ENCODE data around the gene MICAL3.
A peak's percentile ranks its signal among the peaks of the same experiment; 100 is the strongest.

The MICAL3 gene

GRCh38 chr22:17970201-17970708 is 54.1 kb downstream of the MICAL3 start:
- peak; percentile 51 for DNase-seq

GRCh38 chr22:17969701-17970113 is 54.7 kb downstream of the MICAL3 start:
- peak; percentile 92 for DNase-seq

GRCh38 chr22:17968126-17968525 is 56.2 kb downstream of the MICAL3 start:
- no peak for DNase-seq

DNA sequence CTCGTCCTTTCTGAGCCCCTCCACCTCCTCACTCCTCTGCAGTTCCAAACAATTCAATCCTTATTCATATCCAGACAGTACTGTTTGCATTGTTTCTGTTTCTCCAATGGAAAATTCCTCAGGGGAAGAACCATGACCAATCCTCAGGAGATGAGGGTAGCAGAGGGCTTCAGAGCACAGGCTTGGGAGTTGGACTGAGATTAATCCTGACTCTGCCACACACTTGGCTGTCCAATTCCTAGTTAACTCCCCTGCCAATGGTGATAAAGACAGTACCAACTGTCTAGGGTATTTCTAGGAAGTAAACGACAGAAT is 58.0 kb downstream of the MICAL3 start:
- no peak for DNase-seq

DNA sequence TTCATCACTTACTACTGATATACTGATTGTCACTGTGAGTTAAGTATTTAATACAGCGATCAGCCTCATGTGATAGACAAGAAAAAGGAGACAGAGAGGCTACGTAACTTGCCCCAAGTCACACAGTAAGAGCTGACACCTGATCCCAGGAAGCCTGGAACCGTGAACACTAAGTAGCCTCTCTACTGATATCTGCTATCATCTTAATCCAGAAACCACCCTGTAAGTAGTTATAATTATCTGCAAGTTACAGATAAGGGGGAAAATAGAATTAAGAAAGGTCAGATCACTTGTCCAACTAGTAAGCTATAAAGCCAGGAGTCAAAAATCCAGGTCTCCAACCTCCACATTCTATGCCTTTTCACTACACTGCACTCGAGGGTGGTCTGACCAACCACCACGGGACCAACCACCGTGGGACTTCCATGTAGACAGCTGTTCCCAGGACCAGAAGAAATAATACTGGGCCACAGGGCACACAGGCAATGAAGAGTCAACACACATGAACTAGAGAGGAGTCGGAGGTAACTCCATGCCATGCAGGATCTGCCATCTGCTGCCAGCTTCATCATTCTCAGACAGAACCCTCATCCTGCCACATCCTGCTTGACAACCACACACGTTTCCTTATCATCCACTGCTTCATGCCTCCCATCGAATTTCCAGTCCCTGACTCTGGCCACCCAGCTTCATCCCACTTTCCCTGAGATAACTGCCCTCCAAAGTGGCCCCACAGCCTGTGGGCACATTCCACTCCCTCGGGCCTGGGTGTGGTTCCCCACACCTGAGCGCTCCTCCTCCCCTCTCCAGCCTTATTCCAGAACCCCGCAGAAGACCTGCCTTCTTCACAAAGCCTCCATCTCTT is 58.6 kb downstream of the MICAL3 start:
- DNase-seq, result no peak

GRCh38 chr22:17964643-17965042 is 59.7 kb downstream of the MICAL3 start:
- DNase-seq, result no peak

DNA sequence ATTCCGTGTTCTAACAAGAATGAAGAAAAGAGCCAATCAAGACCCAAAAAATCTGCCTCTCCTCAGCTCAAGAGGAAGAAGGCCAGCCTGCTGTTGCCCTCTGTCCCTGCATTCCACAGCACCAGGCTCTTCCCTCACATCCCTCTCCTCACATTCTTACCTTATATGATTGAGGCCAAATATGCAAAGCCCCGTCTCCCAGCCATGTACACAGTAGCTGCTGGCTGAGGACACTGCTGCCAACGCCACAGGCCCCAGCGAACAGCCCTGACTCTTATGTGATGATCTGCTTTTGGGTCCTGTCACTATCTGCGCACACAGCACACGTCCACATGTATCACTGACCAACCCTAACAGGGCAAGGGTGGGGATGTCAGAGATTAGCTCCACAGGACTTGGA is 60.2 kb downstream of the MICAL3 start:
- DNase-seq, result peak; percentile 53

- no peak for DNase-seq
These were observed 61.3 kb downstream of the MICAL3 start for GRCh38 chr22:17963015-17963414.

- no peak for DNase-seq
These were observed 62.2 kb downstream of the MICAL3 start for GRCh38 chr22:17962168-17962567.

GRCh38 chr22:17961446-17961729 is 63.0 kb downstream of the MICAL3 start:
- DNase-seq, result no peak

DNA sequence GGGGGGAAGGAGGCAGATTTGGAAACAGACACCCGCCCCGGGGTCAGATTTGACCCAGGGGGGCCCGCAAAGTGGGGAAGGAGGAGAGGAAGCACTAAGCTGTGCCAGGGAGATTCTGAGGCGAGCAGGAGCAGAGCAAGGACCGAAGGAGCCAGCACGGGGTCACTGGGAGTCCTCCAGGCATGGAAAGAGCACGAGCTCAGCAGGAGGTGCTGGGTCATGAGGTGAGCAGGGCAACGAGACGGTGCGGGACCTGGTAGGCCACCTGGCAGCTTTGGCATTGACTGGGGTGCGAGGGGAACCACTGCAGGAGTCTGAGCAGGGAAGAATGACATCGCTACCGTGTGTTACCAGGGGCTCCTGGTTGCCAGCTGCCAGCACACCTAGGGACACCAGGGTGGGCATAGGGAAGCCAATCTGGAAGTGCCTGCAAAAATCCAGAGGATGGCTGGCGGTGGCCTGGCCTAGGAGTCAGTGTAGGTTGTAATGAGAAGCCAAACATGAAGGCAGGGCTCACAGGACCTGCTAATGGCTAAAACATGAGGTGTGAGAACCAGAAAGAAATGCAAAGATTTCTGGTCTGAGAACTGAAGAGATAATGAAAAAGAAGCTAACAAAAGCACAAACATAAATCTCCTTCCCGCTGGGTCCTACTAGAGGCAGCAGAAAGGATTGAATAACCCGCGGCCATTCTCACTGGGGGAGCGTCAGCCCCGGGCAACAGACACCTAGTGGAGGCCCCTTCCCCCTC is 63.5 kb downstream of the MICAL3 start:
- DNase-seq, result no peak

DNA sequence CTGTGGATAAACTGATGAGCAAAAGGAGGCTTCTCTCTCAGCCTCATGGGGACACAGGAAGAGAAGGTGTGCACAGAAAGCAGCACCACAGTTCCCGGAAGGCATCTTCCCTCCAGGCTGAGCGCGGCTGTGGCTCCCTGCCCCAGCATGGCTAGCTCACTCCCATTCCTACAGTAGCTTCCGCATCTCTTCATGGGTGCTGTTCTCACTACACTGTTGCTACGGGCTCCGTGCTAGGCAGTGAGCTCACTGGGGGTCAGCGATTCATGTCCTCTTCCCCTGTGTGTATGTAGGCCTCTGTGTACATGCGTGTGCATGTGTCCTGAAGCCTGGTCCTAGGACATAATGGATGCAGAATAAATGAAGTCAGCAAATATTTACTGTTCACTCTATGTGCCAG is 64.3 kb downstream of the MICAL3 start:
- no peak for DNase-seq

GRCh38 chr22:17958166-17958565 is 66.2 kb downstream of the MICAL3 start:
- no peak for DNase-seq

GRCh38 chr22:17957693-17958092 is 66.7 kb downstream of the MICAL3 start:
- no peak for DNase-seq

DNA sequence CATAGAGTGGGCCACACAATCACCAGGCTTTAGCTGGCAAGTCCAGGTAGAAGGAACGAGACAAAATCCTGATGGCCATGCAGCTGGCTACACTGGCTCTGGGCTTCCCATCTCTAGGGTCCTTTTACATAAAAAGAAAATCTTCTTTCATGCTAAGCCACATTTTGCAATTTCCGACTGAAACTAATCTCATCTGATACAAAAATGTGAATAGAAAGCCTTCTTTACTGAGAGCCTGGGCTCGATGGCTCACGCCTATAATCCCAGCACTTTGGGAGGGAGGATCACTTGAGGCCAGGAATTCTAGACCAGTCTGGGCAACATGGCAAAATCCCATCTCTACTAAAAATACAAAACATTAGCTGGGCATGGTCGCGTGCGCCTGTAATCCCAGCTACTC is 67.2 kb downstream of the MICAL3 start:
- DNase-seq, result no peak

GRCh38 chr22:17956630-17957029 is 67.7 kb downstream of the MICAL3 start:
- DNase-seq, result no peak

GRCh38 chr22:17955590-17956379 is 68.6 kb downstream of the MICAL3 start:
- DNase-seq, result no peak

DNA sequence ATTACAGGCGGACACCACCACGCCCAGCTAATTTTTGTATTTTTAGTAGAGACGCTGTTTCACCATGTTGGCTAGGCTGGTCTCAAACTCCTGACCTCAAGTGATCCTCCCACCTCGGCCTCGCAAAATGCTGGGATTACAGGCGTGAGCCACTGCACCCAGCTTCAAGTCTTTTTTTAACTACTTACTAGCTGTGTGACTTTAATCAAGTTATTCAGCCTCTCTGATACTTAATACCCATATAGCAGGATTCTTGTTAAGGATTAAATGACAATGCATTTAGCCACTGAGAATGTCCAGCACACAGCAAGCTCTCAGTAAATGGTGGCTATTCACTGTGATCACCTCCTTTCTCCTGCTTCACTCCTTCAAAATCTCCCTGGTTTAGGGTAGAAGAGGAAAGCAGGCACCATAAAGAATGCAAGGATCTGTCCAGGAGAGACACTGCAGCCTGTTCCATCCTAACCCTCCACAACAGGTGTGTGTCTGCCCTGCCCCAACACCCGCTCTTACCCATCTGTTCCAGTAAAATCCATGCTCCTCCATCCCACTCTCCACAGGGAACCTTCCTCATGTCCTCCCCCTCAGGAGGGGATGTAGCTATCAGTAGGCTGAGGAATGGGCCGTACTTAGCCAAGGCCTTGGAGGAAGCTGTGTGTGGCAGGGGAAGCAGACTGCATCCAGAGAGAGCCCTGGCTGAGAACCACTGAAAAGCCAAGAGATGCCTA is 69.3 kb downstream of the MICAL3 start:
- DNase-seq, result no peak

GRCh38 chr22:17954200-17954859 is 70.0 kb downstream of the MICAL3 start:
- no peak for DNase-seq

DNA sequence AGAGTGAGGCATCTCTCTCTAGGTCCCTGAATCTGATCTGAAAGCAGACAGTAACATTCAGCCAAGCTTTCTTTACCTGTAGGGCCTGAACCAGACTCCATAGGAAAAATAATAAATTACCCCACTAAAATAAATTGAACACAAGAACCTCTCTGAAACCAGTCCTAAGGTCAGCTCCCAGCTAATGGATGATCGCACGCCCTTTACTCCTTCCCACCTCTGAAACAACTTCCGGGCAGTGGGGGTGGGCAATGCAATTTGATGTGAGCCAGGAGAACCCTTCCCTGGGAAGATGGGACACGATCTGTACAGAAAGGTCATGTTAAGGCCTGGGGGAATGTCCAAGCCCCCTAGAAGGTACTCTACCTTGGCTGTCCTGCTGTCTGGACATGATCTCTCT is 71.2 kb downstream of the MICAL3 start:
- DNase-seq, result no peak

DNA sequence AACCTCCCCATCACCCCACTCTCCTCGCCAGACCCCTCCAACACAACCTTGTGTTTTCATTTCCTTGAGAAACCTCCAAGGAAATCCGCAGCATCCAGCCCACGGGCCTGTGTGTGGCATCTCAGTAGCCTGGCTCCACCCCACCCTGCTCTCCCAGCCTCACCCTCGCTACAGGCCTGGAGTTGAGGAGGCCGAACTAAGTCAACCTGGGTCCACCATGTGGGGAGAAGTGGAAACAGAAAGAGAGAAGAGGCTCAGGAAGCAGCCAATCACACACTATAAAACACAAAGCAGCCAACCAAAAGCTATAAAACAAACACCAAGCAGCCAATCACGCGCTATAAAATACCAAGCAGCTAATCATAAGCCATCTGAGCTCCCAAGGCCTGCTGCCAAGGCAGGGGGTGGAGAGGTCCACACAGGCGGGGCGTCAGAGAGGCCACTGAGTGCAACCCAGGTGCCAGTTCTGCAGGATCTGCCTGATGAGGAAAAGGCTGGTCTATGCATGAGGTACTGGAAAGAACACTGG is 72.0 kb downstream of the MICAL3 start:
- no peak for DNase-seq

DNA sequence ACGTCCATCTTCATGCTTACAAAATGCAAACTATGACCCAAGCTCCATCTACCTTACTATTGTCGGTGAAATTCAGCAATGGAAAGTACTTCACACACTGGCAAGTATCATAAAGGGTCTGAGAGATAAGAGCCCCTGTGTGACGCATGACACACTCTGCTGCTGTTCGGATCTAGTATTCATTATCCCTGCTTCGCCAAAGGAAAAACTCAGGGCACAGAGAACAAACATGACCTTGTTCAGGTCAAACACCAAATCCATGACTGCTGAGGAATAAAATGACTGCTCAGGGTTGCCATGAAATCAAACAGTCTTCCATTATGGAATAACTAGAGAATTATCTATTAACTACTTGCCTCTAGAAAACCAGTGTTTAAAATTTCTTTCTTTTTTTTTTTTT is 73.0 kb downstream of the MICAL3 start:
- no peak for DNase-seq

Measured in fibroblast of upper back skin (primary cell).